Endometrium (tissue), 2 donors: ENCODE results near the gene MACROH2A2.
"Not testable (repeated sequence)": the region's sequence is repeated elsewhere in the genome, so short reads cannot be mapped to it uniquely, and the experiment has no call there.

Source experiments
- FAIRE-seq: peaks from 2 replicates; lab custom pipeline; 2012; peaks lifted over from hg19 to GRCh38; lab: Jason Lieb, UNC
- donor health status: control.
- donor health status: control.

Gene MACROH2A2

DNA sequence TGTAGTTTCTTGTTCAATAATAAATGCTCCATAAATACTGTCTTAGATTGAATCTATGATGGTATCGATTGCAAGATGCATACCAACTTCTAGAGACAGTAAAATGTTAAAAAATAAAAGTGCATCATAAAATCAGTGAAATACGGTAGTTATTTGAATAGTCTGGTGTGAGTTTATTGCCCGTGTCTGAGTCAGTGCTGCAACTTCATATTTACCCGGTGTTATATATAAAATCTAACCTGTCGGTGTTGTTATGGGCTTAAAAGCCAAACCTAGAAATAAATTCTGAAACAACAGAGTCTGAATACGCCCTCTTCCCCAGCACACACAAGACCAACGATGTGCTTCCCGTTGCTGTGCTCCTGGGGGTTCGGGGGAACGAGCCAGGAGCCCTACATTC, 16.3 kb downstream of the MACROH2A2 start:
- no peak for FAIRE-seq

DNA sequence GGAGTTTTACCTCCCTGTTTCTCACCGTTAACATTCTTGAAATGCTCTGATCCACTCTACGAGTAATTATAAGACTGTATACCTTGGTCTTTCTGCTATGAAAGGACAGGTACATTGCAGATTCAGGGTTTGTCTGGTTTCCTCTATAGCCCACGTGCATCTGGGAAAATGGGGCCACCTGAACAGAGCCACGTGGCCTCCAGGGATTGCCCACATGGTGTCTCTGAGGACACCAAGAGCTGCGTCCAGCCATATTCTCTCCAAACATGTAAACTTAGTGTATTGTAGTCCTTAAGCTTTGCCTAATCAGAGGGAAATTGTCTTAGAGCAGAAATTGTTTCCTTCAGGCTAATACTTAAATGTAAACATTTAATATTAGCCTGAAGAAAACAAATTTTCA, 16.7 kb downstream of the MACROH2A2 start:
- no peak for FAIRE-seq

DNA sequence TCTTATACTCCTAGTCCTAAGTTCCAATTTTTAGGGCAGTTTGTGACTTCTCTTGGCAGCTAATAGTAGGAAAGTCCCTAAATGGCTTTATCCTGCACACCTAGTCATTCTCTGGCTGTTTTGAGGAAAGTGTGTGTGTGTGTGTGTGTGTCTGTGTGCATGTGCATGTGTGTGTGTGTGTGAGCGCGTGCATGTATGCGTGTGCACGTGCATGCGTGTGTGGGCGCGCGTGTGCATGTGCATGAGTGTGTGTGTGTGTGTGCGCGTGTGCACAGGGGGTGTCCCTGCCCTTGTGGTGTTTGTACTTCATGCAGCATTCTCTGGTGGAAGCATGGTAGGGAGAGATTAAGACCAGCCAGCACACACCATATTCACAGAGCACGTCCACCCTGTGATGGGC, 18.2 kb downstream of the MACROH2A2 start:
- no peak for FAIRE-seq

DNA sequence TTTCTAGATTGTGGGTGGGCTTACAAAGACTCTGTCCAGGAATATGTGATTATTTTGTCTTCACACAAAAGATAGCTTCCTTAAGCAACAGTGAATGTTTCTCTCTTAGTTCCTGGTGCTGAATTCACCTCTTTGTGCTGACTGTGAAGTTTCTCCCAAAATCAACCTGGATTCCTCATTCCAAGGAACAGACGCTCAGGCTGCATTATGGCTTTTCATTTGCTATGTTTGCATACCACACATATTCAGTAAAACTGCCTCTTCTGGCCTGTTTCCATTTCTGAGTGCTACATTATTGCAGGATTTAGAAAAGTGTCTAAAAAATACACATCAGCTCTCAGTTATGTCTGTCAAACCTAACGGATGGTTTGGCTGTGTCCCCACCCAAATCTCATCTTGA, 21.5 kb downstream of the MACROH2A2 start:
- FAIRE-seq: no peak

DNA sequence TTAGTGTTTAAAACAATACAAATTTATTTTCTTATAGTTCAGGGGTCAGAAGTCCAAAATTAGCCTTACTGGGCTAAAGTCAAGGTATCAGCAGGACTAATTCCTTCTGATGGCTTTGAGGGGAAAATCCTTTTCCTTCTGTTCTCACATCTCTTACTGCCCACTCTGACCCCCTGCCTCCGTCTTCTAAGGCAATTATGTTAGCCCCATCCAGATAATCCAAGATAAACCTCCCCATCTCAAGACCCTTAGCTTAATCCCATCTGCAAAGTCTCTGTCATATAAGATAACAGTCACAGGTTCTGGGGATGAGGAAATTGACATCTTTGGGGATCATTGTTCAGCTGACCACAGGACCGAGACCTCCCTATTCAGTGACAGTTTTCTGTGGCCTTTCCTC, 22.3 kb downstream of the MACROH2A2 start:
- no peak for FAIRE-seq

DNA sequence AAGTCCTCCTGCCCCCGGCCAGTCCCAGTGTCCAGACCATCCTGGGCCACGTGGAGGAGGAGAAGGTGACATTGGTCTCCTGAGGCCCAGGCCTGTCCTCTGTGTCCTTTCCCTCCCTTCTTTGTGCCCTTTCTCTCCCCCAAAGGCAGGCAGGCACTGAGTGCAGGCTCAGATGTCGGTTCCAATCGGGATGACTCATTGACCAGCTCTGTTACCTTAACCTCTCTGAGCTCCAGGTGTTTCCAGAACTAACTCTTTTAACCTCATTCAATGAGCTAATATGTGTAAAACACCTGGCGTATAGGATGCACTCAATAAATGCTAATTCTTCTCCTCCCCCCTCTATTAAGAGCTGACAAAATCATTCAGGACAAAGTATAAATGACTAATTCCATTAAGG, 25.7 kb downstream of the MACROH2A2 start:
- FAIRE-seq: no peak

DNA sequence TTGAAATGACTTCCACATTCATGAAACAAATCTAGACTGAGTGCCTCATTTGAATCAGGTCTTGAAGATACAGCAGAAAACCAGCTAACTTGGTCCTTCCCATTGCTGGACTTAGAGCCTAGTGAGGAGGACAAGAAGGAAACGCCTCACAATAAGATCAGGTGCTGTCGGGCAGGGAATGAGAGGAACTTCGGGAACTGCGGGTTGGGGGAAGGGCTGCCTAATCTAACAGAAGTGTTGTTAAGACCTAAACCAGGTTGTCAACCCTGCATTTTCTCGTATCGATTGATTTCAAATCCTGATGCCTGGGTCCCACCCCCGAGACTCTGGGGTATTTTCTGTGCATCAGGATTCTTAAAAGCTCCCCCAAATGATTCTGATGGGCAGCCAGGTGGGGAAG, 26.3 kb downstream of the MACROH2A2 start:
- no peak for FAIRE-seq

DNA sequence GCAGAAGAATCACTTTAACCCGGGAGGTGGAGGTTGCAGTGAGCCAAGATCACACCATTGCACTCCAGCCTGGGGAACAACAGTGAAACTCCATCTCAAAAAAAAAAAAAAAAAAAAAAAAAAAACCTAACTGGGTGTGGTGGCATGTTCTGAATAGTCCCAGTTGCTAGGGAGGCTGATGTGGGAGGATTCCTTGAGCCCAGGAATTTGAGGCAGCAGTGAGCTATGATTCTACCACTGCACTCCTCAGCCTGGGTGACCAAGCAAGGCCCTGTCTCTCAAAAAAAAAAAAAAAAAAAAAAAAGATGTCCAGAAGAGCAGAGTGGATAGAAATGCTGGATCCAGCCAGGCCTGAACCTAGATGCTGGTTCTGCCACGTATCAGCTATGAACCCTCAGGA, 28.1 kb downstream of the MACROH2A2 start:
- not testable (repeated sequence) for FAIRE-seq

DNA sequence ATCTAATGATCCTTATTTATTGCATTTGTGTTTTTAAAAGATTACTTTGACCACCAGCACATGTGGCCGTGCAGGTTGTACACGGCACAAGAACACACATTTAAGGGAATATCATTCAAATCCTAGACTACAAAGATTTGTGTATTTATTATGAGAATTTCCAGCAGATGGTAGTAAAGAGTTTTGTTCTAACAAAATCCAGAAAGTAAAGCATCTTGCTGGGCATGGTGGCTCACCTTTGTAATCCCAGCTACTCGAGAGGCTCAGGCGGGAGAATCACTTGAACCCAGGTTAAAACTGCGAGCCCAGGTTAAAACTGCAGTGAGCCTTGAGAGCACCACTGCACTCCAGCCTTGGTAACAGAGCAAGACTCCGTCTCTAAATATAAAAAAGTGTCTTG, 31.5 kb downstream of the MACROH2A2 start:
- no peak for FAIRE-seq

DNA sequence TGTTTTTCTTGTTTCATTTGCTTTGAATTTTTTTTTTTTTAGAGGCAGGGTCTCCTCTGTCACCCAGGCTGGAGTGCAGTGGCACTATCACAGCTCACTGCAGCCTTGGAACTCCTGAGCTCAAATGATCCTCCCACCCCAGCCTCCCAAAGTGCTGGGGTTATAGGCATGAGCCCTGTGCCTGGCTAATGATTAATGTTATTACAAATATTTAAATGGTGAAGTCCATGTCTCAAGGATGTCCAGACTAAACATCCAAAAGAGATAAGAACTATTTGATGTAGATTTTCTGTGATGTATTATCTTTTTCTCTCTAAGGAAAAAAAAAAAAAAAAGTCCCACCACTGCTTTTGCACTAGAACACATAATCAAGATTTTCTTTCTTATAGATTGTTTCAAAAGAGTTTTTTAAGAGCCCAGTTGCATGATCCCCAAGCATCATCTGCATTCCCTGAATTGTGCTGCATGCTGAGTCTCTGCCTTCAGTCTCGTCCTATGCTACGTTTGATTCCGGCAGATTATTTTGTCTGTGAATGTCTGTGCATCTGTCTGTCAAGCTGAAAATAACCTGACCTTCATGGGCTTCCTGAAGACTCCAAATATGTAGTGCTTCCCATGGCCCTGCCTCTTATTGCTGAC, 33.4 kb downstream of the MACROH2A2 start:
- no peak for FAIRE-seq

DNA sequence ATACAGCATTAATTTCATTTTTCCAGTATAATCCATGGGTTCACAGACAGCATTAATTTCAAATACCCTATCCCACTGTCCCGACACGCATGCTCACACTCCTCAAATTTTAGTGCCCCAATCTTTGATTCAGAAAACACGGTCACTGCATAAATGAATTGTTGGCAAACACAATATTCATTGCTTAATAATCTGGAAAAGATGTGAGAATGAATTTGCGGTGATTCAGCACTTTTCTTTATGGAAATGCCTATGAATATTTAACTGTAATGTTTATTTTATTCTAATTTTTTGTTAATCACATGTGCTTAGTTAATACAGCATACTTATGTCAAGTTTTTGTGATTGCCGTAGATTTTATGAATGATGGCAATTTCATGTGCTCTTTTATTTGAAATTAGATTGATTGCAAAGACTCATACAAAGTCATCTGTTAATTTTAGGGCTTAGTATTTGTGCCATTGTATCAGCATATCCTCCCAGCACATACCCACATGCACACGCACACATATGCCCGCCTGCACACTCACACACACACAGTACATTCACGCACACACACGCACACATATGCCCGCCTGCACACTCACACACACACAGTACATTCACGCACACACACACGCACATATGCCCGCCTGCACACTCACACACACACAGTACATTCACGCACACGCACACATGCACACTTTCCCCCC, 35.1 kb downstream of the MACROH2A2 start:
- FAIRE-seq: no peak

DNA sequence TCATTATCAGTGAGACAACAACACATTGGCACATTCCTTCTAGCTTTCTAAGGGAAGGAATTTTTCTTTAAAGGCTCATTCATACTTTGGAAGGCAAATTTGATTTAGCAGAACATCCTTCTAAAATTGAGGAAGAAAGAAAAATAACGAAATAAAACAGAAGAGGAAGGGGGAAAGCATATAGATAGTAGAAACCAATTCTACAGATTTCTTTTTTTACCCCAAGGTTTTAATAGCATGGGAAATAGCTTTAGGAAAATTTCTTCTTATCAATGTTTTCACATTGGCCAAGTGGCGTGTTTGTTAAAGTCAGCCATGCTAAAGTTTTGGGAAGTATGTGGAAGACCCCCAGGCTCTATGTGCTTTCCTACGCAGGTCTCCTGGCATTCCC, 35.7 kb downstream of the MACROH2A2 start:
- no peak for FAIRE-seq

DNA sequence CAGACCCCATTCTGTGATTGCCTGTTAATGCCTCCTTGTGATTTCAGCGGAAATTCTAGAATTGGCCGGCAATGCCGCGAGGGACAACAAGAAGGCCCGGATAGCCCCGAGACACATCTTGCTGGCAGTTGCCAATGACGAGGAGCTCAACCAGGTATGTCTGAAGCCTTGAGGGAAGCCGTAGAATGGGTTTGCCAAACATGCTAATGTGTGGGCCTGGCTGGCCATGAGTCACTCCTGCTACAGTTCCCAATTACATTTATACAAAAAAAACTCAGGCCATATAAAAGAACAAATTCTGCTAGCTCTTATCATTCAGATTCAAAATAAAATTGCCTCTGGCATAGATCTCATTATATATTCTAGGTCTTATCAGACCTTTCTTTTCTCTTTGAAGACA, 37.4 kb downstream of the MACROH2A2 start:
- no peak for FAIRE-seq

DNA sequence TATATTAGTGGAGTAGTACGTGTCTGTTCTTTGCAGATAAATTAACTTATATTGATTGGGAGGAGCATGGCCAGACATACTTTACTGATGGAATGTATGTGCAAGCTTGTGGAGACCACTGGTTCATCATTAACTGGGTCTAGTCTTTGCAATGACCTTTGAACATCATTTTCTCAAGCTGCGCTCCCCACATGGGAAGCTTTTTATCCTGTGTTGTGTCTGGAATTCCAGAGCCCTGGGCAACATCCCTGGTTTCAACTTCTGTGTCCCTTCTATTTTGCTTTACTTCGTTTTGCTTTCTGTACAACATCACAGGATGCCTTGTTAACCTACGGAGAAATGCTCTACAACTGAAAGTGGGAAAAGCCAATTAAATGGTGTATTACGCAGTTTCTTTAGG, 38.3 kb downstream of the MACROH2A2 start:
- FAIRE-seq: no peak

DNA sequence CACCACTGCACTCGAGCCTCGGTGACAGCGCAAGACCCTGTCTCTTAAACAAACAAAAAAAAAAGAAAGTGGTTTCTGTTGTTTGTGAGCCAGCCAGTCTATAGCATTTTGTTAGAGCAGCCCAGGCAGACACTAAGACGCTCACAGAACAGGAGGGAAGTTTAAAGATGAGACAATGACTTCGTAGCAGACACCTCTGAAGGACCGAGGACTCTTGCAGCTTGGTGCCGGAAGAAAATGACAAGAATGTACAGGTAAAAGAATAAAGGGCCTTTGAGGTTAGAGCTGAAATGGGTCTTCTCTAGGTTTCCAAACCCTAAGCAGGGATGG, 39.7 kb downstream of the MACROH2A2 start:
- no peak for FAIRE-seq

DNA sequence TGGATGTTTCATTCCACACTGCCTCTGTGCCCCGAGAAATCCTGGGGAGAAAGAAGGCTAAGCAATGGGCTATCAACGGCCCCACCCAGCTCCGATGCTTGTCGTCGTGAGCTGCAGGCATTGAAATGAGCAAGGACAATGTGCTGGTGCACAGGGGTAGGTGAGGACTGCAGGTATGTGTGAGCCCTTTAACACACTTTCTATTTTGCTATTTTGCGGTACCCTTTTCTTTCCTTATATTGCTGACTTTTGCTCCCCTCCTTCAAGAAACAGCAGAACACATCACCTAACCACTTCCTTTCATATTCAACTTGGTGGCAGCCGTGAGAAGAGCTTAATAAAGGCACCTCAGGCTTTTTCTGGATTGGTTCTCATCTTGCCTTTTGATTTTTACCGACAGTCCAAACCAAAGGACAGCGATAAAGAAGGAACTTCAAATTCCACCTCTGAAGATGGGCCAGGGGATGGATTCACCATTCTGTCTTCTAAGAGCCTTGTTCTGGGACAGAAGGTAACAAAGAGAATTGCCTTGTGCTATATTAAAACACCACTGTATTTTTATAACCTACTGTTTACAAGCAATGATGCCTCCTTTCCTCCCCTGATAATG, 40.8 kb downstream of the MACROH2A2 start:
- FAIRE-seq: no peak

DNA sequence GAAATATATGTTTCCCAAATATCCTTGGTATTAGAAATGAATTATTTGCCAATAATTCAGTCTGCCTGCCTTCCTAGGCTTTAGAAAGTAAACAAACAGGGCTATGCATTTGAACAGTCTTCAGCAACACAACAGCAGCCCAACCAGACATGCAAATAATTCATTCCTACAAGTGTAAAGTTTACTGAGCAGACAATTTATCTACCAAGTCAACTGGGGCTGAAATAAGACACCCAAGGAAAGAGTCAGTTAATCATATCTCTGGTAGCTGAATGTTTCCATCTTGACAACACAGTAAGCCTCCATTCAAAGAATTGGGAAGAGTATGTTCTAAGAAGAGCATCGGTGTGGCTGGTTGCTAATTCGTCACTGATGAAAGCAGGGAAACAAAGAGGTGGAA, 41.6 kb downstream of the MACROH2A2 start:
- no peak for FAIRE-seq

DNA sequence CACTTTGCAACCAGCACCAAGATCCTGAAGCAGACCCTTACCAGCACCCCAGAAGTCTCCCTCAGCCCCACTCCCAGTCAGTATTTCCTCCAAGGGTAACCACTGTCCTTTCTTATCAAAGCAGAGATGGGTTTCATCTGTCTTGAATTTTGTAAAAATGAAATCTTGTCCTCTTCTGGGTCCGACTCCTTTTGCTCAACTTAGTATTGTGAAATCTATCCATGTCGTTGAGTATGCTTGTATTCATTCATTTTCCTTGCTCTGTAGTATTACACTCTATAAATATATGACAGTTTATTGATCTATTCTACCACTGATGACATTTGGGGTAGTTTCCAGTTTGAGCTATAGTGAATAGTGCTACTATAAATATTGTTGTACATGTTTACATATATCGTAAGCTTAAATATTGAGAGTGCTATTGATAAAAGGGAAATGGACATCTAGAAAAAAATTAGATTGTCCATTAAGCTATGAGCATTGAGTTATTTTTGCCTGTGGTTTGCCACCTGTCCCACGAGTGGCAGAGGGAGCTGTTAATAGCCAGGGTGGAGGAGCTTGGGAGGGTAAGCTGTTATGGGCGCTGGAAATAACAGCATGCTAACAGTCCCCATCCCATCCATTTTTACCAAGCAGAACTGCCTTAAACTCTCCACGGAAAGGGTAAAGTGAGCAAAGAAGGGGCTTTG, 43.5 kb downstream of the MACROH2A2 start:
- no peak for FAIRE-seq

DNA sequence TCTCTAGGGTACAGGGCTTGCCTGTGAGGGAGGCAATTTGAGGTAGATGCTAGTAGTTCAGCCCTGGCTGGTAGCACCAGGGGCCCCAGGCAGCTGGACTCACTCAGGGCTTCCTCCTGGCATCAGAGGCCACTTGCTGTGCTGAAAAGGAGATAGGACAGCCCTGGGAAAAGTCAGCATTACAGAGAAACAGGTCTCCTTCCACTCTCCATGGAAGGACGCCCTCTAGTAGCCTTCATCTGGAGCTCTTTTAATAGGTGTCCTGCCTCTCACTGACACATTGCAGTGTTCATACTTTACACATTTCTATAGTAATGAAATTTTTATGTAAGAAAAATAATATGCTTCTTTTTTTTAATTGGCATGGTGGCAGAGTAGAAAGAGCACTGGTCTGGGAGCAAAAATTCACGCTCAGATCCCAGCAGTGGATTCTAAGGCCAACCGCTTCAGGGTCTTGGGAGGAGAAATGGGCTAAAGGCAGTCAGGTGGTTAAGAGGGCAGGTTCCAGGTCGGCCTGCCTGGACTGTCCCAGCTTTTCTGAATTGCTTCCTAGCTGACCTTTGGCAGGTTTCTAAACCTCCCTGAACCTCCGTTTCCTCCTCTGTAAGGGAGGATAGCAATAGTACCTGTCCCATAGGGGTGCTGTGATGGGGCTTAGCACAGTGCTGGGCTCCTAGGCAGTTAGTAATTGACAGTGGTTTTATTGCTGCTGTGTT, 44.2 kb downstream of the MACROH2A2 start:
- FAIRE-seq: no peak

DNA sequence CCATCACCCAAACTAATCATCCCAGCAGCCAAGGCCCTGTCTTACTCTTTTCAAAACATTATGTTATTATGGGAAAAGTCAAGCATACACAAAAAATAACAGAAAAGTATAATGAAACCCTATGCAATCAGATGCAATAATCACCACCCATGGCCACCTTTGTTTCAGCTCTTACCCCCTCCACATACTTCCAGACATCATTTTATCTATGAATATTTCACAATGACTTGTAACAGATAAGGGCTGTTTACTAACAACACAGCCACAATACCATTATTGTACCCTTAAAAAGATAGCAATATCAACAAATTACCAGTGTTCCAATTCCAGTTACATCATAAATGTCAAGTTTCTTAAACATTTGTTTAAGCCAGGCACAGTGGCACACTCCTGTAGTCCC, 44.8 kb downstream of the MACROH2A2 start:
- no peak for FAIRE-seq

DNA sequence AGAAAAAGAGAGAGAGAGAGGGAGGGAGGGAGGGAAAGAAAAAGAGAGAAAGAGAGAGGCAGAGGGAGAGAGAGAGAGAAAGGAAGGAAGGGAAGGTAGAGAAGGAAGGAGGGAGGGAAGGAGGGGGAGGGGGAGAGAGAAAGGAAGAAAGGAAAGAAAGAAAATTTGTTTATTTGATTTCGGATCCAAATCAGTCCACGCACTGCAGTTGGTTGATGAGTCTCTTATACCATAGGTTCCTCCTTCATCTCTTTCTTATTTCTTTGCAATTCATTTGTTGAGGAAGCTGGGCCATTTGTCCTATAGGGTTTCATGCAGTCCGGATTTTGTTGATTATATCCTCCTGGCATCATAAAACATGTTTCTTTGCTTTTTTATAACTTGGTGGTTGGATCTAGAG, 45.6 kb downstream of the MACROH2A2 start:
- no peak for FAIRE-seq

DNA sequence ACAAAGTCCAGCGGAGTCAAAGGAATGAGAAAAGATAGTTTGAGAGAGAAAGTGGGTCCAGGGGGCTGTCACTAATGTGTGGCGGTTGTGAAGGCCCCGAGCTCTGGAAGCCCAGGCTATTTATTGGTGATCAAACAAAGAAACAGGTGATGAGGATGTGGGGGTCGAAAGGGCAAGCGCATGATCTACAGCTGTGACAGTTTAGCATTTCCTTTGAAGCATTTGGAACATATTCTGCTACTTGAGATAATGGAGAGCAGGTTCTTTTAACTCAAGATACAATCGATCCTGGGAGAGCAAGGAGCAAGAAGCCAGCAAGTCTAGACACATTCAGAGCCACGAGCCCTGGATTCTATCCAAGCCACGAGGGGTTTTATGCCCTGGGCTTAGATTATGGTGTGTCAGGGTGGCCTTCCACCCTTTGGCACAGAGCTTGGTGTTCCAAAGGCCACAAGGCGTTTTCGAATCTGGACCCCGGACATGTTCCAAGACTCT, 48.5 kb downstream of the MACROH2A2 start:
- FAIRE-seq: not testable (repeated sequence)

DNA sequence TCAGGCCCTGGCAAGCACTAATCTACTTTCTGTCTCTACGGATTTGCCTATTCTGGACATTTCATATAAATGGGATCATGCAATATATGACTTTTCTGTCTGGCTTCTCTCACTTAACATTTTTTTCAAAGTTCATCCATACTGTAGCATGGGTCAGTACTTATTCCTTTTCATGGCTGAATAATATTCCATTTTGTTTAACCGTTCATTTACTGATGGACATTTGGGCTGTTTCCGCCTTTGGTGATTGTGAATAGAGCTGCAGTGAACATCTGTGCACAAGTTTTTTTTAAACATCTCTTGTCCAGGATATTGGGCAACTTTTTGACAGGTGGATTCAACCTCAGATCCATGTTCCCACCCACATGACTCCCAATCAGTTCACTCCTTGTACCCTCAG, 49.0 kb downstream of the MACROH2A2 start:
- FAIRE-seq: no peak
